Gastrocnemius medialis (tissue), 4 donors: ENCODE measurements around the gene PCCA. TPM values are rescaled to one million over a fixed set of nuclear protein-coding genes. Genes with fewer than 3 reads are reported as not detected.

Experiments used
- ATAC-seq, 2 donors: fragments of 150-250 bp; one replicate each; pipeline ENCODE4 v1.9.1; 2016
- DNase-seq, 2 donors: peaks; one replicate each; pipeline ENCODE4 v3.0.0-alpha.2; 2019
- H3K27ac ChIP-seq, 4 donors: fragments of 200-600 bp; sonication (generic); 1 replicate in 1 of 4; 2 replicates in 3 of 4; pipeline ENCODE4 v1.5.1; 2016 to 2018; ENCODE audit warnings: mild to moderate bottlenecking in 2 of 4, moderate library complexity in 1 of 4
- H3K27me3 ChIP-seq, 3 donors: fragments of 200-600 bp; sonication (generic) in 2 of 3; 1 replicate in 1 of 3; 2 replicates in 2 of 3; pipeline versions ENCODE4 v1.5.1 to v1.6.0; 2016 to 2019; ENCODE audit warnings: mild to moderate bottlenecking in 1 of 3, moderate library complexity in 1 of 3
- H3K36me3 ChIP-seq, 2 donors: fragments of 200-600 bp; sonication (generic) in 1 of 2; one replicate each; pipeline ENCODE4 v1.5.1; 2017 to 2018
- H3K4me1 ChIP-seq, 2 donors: fragments of 200-600 bp; sonication (generic) in 1 of 2; one replicate each; pipeline ENCODE4 v1.5.1; 2016 to 2017; ENCODE audit warnings: mild to moderate bottlenecking in 2 of 2
- H3K4me3 ChIP-seq, 4 donors: fragments of 200-600 bp; sonication (generic) in 3 of 4; 1 replicate in 1 of 4; 2 replicates in 3 of 4; pipeline ENCODE4 v1.5.1; 2016 to 2019; ENCODE audit warnings: mild to moderate bottlenecking in 2 of 4
- H3K9me3 ChIP-seq, 3 donors: fragments of 200-600 bp; sonication (generic) in 2 of 3; 1 replicate in 1 of 3; 2 replicates in 2 of 3; pipeline ENCODE4 v1.5.1; 2016 to 2019
- POLR2A ChIP-seq, 2 donors: fragments of 450-650 bp; IDR thresholded peaks; one replicate each; pipeline ENCODE4 v1.6.1; 2017; ENCODE audit warnings: antibody characterized with exemption in 2 of 2, mild to moderate bottlenecking in 2 of 2, moderate library complexity in 2 of 2
- in situ Hi-C, 4 donors: fragments of 200-750 bp; cut with MboI; loops; one replicate each; pipeline versions ENCODE4 v1.15.0 to v1.8.0; 2017; ENCODE audit warnings: low sequenced_read_pairs in 4 of 4
- intact Hi-C: fragments of 100-400 bp; cut with DNase I; formaldehyde crosslinking; loops from one replicate; pipeline ENCODE4 v1.15.1; 2023; ENCODE audit warnings: low total_unique reads
- total RNA-seq, 4 donors: library from RNA; depleted of rRNA; stranded (reverse); fragments of >200 nt; gene quantifications; one replicate each; pipeline versions ENCODE4 v1.1.0 to v1.2.3, GENCODE V29; 2016
- TF ChIP-seq, protein P1 (sequence below), 5 experiments: fragments of 450-650 bp in 3 of 5; fragments of 200-600 bp in 2 of 5; sonication (generic) in 2 of 5; IDR thresholded peaks in 4 of 5; conservative IDR thresholded peaks in 1 of 5; 1 replicate in 4 of 5; 2 replicates in 1 of 5; pipeline ENCODE4 v1.5.1; 2016 to 2019; ENCODE audit warnings: antibody characterized with exemption in 5 of 5, mild to moderate bottlenecking in 3 of 5, moderate library complexity in 3 of 5

Gene PCCA
- total RNA-seq, 4 donors from 2014 or later, result 7.5 to 19.5 (median 10.8) TPM

DNA sequence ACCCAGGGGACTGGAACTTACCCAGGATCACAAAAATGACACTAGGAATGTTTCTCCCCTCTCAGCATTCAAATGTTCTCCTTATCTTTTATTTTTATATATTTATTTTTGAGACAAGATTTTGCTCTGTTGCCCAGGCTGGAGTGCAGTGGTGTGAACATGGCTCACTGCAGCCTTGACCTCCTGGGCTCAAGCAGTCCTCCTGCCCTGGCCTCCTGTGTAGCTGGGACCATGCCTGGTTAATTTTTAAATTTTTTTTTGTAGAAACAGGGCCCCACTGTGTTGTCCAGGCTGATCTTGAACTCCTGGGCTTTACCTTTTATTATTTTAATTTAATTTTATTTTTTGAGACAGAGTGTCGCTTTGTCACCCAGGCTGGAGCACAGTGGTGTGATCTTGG is 108.2 kb downstream of the PCCA start:
- TF ChIP-seq, protein P1, sequence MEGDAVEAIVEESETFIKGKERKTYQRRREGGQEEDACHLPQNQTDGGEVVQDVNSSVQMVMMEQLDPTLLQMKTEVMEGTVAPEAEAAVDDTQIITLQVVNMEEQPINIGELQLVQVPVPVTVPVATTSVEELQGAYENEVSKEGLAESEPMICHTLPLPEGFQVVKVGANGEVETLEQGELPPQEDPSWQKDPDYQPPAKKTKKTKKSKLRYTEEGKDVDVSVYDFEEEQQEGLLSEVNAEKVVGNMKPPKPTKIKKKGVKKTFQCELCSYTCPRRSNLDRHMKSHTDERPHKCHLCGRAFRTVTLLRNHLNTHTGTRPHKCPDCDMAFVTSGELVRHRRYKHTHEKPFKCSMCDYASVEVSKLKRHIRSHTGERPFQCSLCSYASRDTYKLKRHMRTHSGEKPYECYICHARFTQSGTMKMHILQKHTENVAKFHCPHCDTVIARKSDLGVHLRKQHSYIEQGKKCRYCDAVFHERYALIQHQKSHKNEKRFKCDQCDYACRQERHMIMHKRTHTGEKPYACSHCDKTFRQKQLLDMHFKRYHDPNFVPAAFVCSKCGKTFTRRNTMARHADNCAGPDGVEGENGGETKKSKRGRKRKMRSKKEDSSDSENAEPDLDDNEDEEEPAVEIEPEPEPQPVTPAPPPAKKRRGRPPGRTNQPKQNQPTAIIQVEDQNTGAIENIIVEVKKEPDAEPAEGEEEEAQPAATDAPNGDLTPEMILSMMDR (IDR thresholded peaks at IDR 0.05 in 4 of 5, conservative IDR thresholded peaks at IDR 0.05 in 1 of 5), result no peak
- no peak for TF ChIP-seq POLR2A (IDR thresholded peaks at IDR 0.05)
- Histone ChIP-seq H3K9me3 (no peaks in the 10 kb centered on the region), H3K4me3 (no peak overlapping the region), H3K36me3 (no peaks in the 10 kb centered on the region), H3K27me3 (no peaks in the 10 kb centered on the region), H3K27ac (no peak overlapping the region), H3K4me1 (no peaks in the 10 kb centered on the region)
- intact Hi-C loops, result no loop called here
- no peak for DNase-seq
- ATAC-seq, result no peak
- in situ Hi-C loops, result no loop called here

DNA sequence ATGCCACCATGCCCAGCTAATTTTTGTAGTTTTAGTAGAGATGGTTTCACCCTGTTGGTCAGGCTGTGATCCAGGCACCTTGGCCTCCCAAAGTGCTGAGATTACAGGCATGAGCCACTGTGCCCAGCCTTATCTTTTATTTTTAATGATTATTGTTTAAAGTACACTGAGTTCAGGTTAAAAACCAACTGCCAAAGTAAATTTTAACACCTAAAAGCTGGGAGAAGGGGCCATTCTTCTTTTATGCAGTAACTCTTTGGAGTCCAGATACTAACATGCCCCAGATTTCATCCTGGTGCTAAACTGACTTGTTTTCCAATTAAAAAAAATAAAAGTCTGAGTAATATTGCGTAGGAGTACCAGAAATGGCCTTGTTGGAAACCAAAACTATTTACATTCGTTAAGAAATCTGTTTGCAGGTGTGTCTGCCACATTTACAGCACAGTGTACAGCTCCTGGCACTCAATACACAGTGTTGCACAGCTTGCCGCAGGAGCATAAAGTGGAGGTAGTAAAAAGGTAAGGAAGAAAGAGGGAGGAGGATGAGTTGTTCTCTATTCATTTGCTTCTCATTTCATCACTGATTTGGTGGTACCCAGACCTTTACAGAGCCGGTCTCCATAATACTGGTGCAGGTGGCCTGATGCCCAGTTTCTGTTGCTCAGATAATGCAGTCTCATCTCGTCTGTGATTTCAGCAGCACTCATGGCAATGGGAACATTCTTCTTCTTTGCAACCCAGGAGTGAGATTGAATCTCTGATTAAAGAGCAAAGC is 108.9 kb downstream of the PCCA start:
- Histone ChIP-seq H3K4me3 (no peak overlapping the region), H3K9me3 (no peaks in the 10 kb centered on the region), H3K36me3 (no peaks in the 10 kb centered on the region), H3K27me3 (no peaks in the 10 kb centered on the region), H3K4me1 (no peaks in the 10 kb centered on the region), H3K27ac (no peak overlapping the region)
- ATAC-seq, result no peak
- intact Hi-C loops (no loop called here), in situ Hi-C loops (no loop called here)
- TF ChIP-seq, protein P1 (IDR thresholded peaks at IDR 0.05 in 4 of 5, conservative IDR thresholded peaks at IDR 0.05 in 1 of 5), result no peak
- TF ChIP-seq POLR2A (IDR thresholded peaks at IDR 0.05), result no peak
- no peak for DNase-seq

DNA sequence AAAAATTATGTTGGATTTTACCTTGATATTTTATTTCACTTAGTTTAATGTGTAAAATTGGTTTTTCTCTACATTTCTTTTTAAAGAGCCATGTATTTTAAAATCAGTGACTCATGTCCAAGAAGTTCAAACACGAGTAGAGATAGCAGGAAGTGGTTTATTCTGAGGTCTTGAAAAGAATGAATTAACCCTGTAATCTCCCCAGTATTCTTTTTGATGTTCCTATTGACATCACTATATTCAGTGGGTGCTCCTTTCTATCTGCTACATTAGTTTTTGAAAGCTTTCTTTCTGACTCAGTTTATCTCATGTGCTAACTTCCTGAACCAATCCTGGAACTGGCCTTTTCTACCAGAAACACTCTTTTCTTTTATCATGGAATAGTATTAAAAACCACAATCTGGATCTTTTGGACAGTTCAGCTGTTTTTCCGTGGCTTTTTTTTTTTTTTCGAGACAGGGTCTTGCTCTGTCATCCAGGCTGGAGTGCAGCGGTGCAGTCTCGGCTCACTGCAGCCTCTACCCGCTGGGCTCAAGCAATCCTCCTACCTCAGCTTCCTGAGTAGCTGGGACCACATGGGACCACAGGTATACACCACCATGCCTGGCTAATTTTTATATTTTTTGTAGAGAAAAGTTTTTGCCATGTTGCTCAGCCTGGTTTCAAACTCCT is 114.9 kb downstream of the PCCA start:
- Histone ChIP-seq H3K27me3 (no peaks in the 10 kb centered on the region), H3K36me3 (no peaks in the 10 kb centered on the region), H3K4me1 (no peaks in the 10 kb centered on the region), H3K27ac (no peak overlapping the region), H3K4me3 (no peak overlapping the region), H3K9me3 (no peaks in the 10 kb centered on the region)
- ATAC-seq, result no peak
- in situ Hi-C loops (no loop called here), intact Hi-C loops (no loop called here)
- DNase-seq, result no peak
- no peak for TF ChIP-seq POLR2A (IDR thresholded peaks at IDR 0.05)
- TF ChIP-seq, protein P1 (IDR thresholded peaks at IDR 0.05 in 4 of 5, conservative IDR thresholded peaks at IDR 0.05 in 1 of 5), result no peak

DNA sequence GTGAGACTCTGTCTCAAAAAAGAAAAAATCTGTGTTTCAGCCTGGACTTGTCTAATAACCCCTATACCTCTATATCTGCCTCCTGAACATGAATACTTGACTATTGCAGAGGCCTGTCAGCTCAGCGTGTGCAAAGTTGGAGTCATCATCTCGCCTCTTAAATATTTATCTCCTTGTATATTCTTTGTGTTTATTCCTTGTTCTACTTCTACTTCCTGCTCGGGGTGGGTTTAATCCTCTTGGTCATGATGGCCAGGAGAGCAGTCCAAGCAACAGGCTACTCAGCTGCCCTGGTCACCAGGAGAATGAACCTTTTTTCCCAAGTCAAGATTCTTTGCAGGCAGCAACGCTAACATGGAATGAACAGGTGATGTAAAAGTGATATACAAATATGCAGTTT is 119.1 kb downstream of the PCCA start:
- Histone ChIP-seq H3K27ac (no peak overlapping the region), H3K27me3 (no peaks in the 10 kb centered on the region), H3K4me1 (no peaks in the 10 kb centered on the region), H3K4me3 (no peak overlapping the region), H3K9me3 (no peaks in the 10 kb centered on the region), H3K36me3 (peaks cover 0 to 4% of the 10 kb centered on the region in 2 donors)
- in situ Hi-C loops (no loop called here), intact Hi-C loops (no loop called here)
- TF ChIP-seq, protein P1 (IDR thresholded peaks at IDR 0.05 in 4 of 5, conservative IDR thresholded peaks at IDR 0.05 in 1 of 5), result no peak
- no peak for TF ChIP-seq POLR2A (IDR thresholded peaks at IDR 0.05)
- no peak for ATAC-seq
- DNase-seq, result no peak
